ENCODE data around the gene KRTAP5-3. TPM values are rescaled to one million over a fixed set of nuclear protein-coding genes. Genes with fewer than 3 reads are reported as not detected.

KRTAP5-3 gene
- polyA plus RNA-seq, 1 donor from 2014 or later: not detected

GRCh38 chr11:1644601-1645356 lies 36.5 kb upstream of the KRTAP5-3 start:
- Histone ChIP-seq H2AFZ (ENCODE audit: low read depth, low read length) (no peak overlapping the region), H3K4me3 (ENCODE audit: low read length) (no peak overlapping the region), H4K20me1 (ENCODE audit: insufficient read depth) (no peaks in the 10 kb centered on the region), H3K27ac (ENCODE audit: low read length) (no peak overlapping the region), H3K4me2 (ENCODE audit: low read length) (no peak overlapping the region), H3K36me3 (ENCODE audit: insufficient read depth, low read length) (no peaks in the 10 kb centered on the region), H3K27me3 (ENCODE audit: insufficient read depth, low read depth, low read length) (no peaks in the 10 kb centered on the region), H3F3A (ENCODE audit: insufficient read depth, low read length, poor library complexity, severe bottlenecking) (no peaks in the 10 kb centered on the region), H3K9me2 (ENCODE audit: insufficient read depth, low read length) (no peaks in the 10 kb centered on the region), H3K79me2 (replicated peaks; ENCODE audit: insufficient read depth, low read length) (no peaks in the 10 kb centered on the region), H3K9me3 (ENCODE audit: low read length) (no peaks in the 10 kb centered on the region), H3K9ac (ENCODE audit: low read length) (no peak overlapping the region)
- TF ChIP-seq CTCF (IDR thresholded peaks at IDR 0.05; ENCODE audit: poor library complexity, severe bottlenecking) (no peak), POLR2AphosphoS5 (IDR thresholded peaks at IDR 0.05) (no peak), SMC3 (conservative IDR thresholded peaks at IDR 0.05; ENCODE audit: poor library complexity) (no peak), MXI1 (conservative IDR thresholded peaks at IDR 0.05; ENCODE audit: poor library complexity, severe bottlenecking) (no peak), TAF1 (IDR thresholded peaks at IDR 0.05; ENCODE audit: low read depth) (no peak), EZH2 (IDR thresholded peaks at IDR 0.05; ENCODE audit: borderline replicate concordance, insufficient read depth, low read length, poor library complexity, severe bottlenecking) (no peak)

- Histone ChIP-seq H3K36me3 (ENCODE audit: insufficient read depth, low read length) (no peaks in the 10 kb centered on the region), H3K27ac (ENCODE audit: low read length) (no peak overlapping the region), H3K4me3 (ENCODE audit: low read length) (no peak overlapping the region), H3K9me3 (ENCODE audit: low read length) (no peaks in the 10 kb centered on the region), H3F3A (ENCODE audit: insufficient read depth, low read length, poor library complexity, severe bottlenecking) (no peaks in the 10 kb centered on the region), H3K9ac (ENCODE audit: low read length) (no peak overlapping the region), H3K4me2 (ENCODE audit: low read length) (no peak overlapping the region), H3K79me2 (replicated peaks; ENCODE audit: insufficient read depth, low read length) (no peaks in the 10 kb centered on the region), H4K20me1 (ENCODE audit: insufficient read depth) (no peaks in the 10 kb centered on the region), H2AFZ (ENCODE audit: low read depth, low read length) (no peak overlapping the region), H3K9me2 (ENCODE audit: insufficient read depth, low read length) (no peaks in the 10 kb centered on the region), H3K27me3 (ENCODE audit: insufficient read depth, low read depth, low read length) (no peaks in the 10 kb centered on the region)
- TF ChIP-seq POLR2AphosphoS5 (IDR thresholded peaks at IDR 0.05): no peak
- no peak for TF ChIP-seq RAD21 (conservative IDR thresholded peaks at IDR 0.05)
- no peak for TF ChIP-seq TAF1 (IDR thresholded peaks at IDR 0.05; ENCODE audit: low read depth)
- no peak for TF ChIP-seq SMC3 (conservative IDR thresholded peaks at IDR 0.05; ENCODE audit: poor library complexity)
- no peak for TF ChIP-seq CTCF (IDR thresholded peaks at IDR 0.05; ENCODE audit: poor library complexity, severe bottlenecking)
These were observed 35.0 kb upstream of the KRTAP5-3 start for GRCh38 chr11:1643146-1643690.
